HEK293 (cell line): ENCODE results near the gene ANKRD49.
A peak's percentile ranks its signal among the peaks of the same experiment; 100 is the strongest.

Experiments used
- CTCF ChIA-PET: fragments of 350-600 bp; formaldehyde crosslinking; extraction: SDS; loops from one replicate; lab custom pipeline; 2021; ENCODE audit warnings: antibody characterized with exemption; lab: Yijun Ruan, JAX
- POLR2A ChIA-PET: fragments of 300-600 bp; formaldehyde crosslinking; extraction: SDS; loops from one replicate; lab custom pipeline; 2020; ENCODE audit warnings: antibody characterized with exemption, inconsistent platforms; lab: Yijun Ruan, JAX
- H3K27ac ChIP-seq: fragments of 200-500 bp; sonication (Bioruptor generic); 2 replicates; pipeline ENCODE4 v1.5.1; 2014; ENCODE audit warnings: low read depth, low read length, control low read depth, inconsistent platforms; ENCODE audit errors: extremely low read depth
- H3K36me3 ChIP-seq, 2 experiments: fragments of 200-500 bp in 1 of 2; sonication (Bioruptor generic) in 1 of 2; 1 replicate in 1 of 2; 2 replicates in 1 of 2; pipeline ENCODE4 v1.5.1; 2014 to 2017; ENCODE audit warnings: inconsistent platforms in 2 of 2, low read length in 2 of 2; ENCODE audit not compliant: control insufficient read depth in 2 of 2, insufficient read depth in 1 of 2
- H3K4me1 ChIP-seq: fragments of 200-500 bp; sonication (Bioruptor generic); 2 replicates; pipeline ENCODE4 v1.5.1; 2014; ENCODE audit warnings: mild to moderate bottlenecking, low read length, inconsistent platforms; ENCODE audit not compliant: control insufficient read depth, insufficient read depth
- H3K4me3 ChIP-seq: 2 replicates; pipeline ENCODE4 v1.5.1; 2011; ENCODE audit warnings: low read depth, mild to moderate bottlenecking, control low read depth, low read length, moderate library complexity
- H3K9me3 ChIP-seq: fragments of 200-500 bp; sonication (Bioruptor generic); 2 replicates; pipeline ENCODE4 v1.5.1; 2014; ENCODE audit warnings: low read depth, low read length, inconsistent platforms; ENCODE audit not compliant: control insufficient read depth, insufficient read depth
- ZNF600 ChIP-seq: fragments of 450-650 bp; formaldehyde crosslinking; IDR thresholded peaks from 2 replicates; pipeline ENCODE4 v1.5.1; 2016; ENCODE audit warnings: missing biosample characterization, missing genetic modification characterization
- ZNF830 ChIP-seq: fragments of 450-650 bp; IDR thresholded peaks from 2 replicates; pipeline ENCODE4 v1.5.0; 2018; ENCODE audit warnings: missing biosample characterization, missing genetic modification characterization, low read depth, mild to moderate bottlenecking, moderate library complexity

Gene ANKRD49

GRCh38 chr11:94549146-94549545 lies 55.4 kb downstream of the ANKRD49 start:
- ChIA-PET CTCF (no interaction called here), POLR2A (no interaction called here)
- TF ChIP-seq ZNF830 (tag by site-specific recombination) (no peak), ZNF600 (tag by site-specific recombination) (0 out of 2 replicates have a peak, but pooled peaks have one; percentile 39)

More at GRCh38 chr11:94549146-94549545, 55.4 kb downstream of the ANKRD49 start:
- H3K4me1 ChIP-seq = no peaks in the 10 kb centered on the region; the same call in 1 of the 2 replicates
- H3K27ac ChIP-seq = no peak overlapping the region
- H3K9me3 ChIP-seq = no peaks in the 10 kb centered on the region
- no peak overlapping the region for H3K4me3 ChIP-seq
- no peaks in the 10 kb centered on the region for H3K36me3 ChIP-seq
